Islet precursor cell (in vitro differentiated cells): ENCODE results near the gene DPAGT1.
"Not testable (repeated sequence)": the region's sequence is repeated elsewhere in the genome, so short reads cannot be mapped to it uniquely, and the experiment has no call there.

Experiments
- DNase-seq: peaks from one replicate; pipeline ENCODE4 v3.0.0-alpha.2; 2018

The DPAGT1 gene

DNA sequence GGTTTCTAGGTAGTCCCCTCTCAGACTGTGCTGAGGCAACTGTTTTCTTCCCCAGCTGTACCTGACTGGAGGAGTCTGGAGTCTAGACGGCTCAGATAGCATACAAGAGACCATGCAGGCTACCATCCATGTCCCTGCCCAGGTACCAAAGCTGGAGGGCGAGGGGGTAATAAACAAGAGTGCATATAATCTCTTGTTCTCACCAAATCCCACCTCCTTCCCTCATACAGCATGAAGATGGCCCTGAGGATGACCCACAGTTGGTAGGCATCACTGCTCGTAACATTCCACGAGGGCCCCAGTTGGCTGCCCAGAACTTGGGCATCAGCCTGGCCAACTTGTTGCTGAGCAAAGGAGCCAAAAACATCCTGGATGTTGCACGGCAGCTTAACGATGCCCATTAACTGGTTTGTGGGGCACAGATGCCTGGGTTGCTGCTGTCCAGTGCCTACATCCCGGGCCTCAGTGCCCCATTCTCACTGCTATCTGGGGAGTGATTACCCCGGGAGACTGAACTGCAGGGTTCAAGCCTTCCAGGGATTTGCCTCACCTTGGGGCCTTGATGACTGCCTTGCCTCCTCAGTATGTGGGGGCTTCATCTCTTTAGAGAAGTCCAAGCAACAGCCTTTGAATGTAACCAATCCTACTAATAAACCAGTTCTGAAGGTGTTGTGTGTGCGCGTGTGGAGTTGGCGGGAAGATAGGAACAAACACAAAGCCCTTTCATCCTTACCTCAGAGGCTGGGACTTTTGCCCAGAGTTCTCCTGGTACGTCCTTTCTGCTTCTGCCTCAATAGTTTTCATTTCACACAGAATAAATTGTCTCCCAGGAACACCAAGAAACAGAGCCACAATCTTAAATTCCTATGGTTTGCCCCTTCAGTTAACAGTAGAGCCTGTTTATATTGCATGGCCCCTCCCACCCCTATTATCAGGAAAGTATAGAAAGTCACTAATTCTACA, 8.5 kb downstream of the DPAGT1 start:
- no peak for DNase-seq

GRCh38 chr11:119091966-119092879, 9.4 kb downstream of the DPAGT1 start:
- DNase-seq = no peak

GRCh38 chr11:119091178-119091577, 10.5 kb downstream of the DPAGT1 start:
- DNase-seq = no peak

DNA sequence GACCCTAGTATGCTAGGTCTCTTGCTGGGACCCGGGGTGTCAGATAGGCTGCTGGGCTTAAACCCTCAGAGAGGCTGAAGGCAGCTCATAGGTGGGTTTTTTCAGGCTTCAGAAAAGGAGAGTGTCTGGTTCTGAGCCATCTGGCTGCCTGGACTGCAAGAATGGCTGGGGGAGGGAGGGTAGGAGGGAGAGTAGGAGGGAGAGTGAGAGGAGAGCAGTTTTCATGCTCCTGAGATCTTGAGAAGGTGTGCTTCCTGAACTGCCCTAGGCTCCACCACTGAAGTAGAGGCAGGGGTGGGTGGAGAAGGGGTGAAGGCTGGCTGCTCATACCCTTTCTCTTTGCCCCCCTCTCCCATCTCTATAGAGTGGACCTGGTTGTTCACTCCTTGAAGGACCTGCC, 12.3 kb downstream of the DPAGT1 start:
- DNase-seq = no peak

DNA sequence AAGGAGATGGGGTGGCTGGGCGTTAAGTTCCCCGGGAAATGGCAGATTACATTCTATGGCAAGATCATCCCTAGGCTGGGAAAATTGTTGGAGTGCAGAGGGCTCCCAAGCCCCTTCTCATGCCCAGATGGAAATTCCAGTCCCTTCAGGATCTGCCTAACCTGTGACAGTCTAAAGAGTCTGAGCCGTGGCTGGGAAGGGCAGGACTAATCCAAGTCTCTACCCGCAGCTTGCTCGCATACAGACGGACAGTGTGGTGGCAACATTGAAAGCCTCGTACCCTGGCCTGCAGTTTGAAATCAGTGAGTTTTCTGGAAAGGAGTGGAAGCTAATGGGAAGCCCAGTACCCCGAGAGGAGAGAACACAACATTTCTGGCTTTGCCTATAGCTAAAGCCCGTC, 13.2 kb downstream of the DPAGT1 start:
- no peak for DNase-seq

GRCh38 chr11:119087747-119088241, 13.9 kb downstream of the DPAGT1 start:
- no peak for DNase-seq

DNA sequence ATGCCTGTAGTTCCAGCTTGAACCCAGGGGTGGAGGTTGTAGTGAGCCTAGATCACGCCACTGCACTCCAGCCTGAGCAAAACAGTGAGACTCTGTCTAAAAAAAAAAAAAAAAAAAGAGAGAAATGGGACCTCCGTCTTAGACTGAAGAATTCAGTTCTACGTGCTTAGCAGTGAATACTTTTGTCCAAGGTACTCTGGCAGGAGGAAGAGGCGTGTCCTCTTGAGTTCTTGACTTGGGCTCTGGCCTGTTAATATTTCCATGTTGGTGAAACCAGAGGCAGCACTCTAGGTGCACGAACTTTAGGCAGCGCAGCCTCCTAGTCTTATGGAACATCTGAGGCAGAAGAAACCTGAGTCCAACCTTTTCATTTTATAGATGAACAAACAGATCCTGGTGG, 14.5 kb downstream of the DPAGT1 start:
- no peak for DNase-seq

- no peak for DNase-seq
Observed at GRCh38 chr11:119085437-119085847, 16.2 kb downstream of the DPAGT1 start.

- DNase-seq = peak; percentile 97
Observed at GRCh38 chr11:119084663-119085436, 16.8 kb downstream of the DPAGT1 start, which contains the start of gene HMBS. Gene HMBS (plus strand): TSS chr11:119084881. CDS start chr11:119085034, 153 bp downstream.

DNA sequence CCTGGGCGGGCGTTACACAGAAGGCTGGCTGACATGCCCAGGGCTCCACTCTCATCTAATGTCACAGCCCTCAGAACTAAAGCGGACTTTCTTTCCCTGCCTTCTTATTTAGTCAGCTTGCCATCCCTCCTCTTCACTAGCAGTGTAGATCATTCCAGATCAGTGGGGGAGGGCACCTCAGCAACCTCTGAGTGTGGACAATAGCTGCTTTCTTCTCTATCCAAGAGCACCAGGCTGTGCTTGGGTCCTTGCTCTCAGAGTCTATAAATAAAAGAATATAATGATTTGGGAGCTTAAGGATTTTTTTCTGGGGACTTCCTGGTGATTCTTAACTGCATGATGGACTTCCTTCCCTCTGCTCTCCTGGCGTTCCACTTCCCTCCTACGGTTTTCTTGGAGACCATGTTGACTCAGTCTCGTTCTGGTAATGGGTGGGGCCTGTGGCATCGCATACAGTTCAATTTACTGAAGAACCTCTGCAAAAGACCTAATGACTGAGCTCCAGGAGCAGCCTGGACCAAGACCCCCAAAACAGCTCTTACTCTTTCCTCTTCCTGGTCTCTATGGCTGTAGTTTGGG, 19.9 kb downstream of the DPAGT1 start:
- DNase-seq = no peak

- DNase-seq = no peak
Observed at GRCh38 chr11:119078675-119079420, 22.8 kb downstream of the DPAGT1 start.

DNA sequence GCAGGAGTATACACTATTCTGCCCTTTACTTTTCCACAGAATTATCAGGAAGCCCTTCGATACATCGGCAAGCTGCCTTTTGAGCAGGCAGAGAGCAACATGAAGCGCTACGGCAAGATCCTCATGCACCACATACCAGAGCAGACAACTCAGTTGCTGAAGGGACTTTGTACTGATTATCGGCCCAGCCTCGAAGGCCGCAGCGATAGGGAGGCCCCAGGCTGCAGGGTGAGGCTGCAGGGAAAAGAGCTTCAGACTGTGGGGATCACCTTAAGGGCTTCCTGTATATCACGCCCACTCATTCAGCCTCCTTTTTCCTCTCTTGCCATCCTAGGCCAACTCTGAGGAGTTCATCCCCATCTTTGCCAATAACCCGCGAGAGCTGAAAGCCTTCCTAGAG, 23.8 kb downstream of the DPAGT1 start:
- DNase-seq = no peak

DNA sequence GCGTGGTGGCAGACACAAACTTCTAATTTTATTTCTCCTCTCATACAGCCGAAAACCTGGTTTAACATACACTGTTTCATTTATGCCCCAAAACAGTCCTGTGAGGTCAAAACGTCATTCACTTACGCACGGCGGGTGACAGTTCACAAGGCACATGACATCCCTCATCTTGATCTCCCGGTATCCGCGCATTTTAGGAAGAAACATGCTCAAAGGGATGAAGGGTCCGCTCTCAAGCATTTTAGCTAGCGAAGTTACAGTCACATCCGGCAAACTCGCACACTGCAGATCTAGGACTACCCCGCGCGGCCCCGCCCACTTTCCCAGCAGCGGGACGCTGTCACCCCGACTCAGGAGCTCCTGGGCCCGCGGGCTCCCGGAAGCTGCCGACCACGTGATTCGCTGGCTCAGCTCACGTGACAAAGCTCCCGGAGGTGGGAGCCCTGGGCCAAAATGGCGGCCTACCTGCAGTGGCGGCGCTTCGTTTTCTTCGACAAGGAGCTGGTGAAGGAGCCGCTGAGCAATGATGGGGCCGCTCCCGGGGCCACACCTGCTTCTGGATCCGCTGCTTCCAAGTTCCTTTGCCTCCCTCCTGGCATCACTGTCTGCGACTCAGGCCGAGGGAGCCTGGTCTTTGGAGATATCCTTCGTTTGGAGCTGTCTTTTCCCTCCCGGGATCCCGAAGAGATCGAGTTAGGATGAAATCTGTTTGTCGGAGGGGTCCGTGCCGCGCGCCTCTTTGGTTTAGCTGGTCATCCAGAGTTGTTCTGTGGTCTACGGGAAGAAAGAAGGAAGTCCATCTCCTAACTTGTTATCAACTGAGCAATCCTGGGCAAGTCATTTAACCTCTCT, 34.1 kb downstream of the DPAGT1 start, which contains the start of gene VPS11:
TSS of gene VPS11 (plus strand) at position 448 of the 852 bp plus-strand sequence. CDS start at position 454, 6 bp downstream.
- peak; percentile 98 for DNase-seq

DNA sequence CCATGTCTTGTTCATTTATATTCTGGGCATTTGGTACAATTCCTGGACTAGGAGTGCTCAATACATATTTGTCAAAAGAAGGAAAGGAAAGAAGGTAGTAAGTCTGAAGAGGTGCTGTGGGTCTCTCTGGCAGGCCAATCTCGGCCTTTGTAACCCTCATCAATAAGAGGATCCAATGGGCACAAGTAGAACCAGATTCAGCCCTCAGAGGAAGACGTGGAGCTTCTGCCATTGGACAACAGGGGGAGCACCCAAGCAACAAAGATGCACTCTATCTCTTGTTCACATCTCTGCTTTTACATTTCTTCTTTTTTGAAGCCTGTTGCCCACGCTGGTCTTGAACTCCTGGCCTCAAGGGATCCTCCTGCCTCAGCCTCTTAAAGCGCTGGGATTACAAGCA, 36.3 kb downstream of the DPAGT1 start:
- DNase-seq = no peak

- no peak for DNase-seq
Observed at GRCh38 chr11:119062779-119063178, 38.9 kb downstream of the DPAGT1 start.

- no peak for DNase-seq
Observed at GRCh38 chr11:119061256-119061655, 40.4 kb downstream of the DPAGT1 start.

DNA sequence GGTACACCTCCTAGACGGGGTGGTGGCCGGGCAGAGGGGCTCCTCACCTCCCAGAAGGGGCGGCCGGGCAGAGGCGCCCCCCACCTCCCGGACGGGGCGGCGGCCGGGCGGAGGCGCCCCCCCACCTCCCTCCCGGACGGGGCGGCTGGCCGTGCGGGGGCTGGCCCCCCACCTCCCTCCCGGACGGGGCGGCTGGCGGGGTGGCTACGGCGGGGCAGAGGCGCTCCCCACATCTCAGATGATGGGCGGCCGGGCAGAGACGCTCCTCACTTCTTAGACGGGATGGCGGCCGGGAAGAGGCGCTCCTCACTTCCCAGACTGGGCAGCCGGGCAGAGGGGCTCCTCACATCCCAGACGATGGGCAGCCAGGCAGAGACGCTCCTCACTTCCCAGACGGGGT, 42.5 kb downstream of the DPAGT1 start:
- DNase-seq = not testable (repeated sequence)

DNA sequence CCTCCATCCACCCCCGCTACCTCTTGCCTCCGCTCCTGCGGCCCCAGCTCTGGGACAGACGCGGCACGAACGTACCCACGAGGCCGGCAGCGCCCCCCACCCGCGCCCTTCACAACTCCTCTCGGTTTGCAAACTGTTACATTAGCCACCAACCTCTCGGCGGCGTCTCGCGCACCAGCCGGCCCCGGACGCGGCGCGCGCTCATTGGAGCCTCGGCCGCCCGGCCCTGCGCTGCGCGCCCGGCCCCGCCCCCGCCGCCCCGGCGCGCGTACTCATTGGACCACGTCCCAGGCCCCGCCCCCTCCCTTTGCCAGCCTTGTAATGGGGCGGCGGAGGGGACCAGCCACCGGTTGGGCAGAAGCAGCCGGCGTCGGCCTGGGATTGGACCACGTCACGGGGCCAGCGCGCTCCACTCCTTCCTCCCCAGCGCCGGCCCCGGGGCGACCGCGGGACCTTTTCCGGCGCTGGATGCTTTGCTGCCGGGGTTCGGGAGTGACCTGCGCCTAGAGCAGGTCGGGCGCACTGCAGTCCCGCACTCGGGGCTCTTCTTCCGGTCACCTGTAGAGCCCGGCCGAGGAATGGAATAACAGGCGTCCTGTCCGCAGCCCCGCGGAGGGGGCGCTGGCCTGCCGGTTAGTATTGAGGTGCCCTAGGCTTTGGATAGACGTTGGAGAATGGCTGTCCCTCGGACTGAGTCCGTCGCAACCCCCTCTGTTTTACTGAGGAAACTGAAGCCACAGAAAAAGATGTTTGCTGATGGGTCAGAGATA, 44.5 kb downstream of the DPAGT1 start, which contains the start of gene HYOU1:
TSS of gene HYOU1 (minus strand) at position 206 of the 770 bp plus-strand sequence. CDS start 1,045 bp downstream, outside the sequence.
- DNase-seq = peak; percentile 99

DNA sequence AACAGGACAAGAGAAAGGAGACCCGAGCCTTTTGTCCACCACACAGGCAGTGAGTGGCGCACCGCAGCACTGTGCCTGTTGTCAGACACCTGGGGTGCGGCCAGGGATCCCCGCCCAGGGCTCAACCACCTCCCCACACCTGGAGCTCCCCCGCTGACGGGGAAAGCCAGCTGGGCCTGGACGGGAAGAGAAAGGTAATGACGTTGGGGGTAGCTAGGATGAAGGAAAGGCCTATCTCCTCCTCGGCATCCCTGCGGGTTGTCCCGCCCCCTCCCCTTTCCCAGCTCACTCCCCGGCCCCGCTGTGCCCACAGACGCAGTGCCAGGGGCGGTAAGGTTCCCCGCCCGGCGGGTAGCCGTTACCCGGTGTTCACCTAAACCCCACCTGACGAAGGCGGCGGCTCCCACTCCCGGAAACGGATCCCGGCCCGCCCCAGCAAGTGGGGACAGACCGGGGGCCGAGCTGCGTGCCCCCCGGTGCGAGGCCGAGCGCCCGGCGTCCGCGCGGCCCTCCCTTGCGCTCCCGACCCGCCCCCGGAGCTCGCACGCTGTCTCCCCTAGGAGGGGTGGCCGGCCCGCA, 45.1 kb downstream of the DPAGT1 start:
- peak; percentile 72 for DNase-seq
